GM19397 (cell line): Measurements from ENCODE around the gene IFT52.

Experiments used
- ATAC-seq: cut with Tn5 transposase; IDR thresholded peaks from one replicate; pipeline ENCODE4 v1.9.1; 2021; ENCODE audit warnings: mild to moderate bottlenecking, moderate library complexity; ENCODE audit not compliant: unreplicated experiment

The IFT52 gene

GRCh38 chr20:43590392-43591303 is at the start of gene IFT52:
TSS of gene IFT52 (plus strand) at chr20:43590937. CDS start at chr20:43594699, 3,762 bp downstream.
- peak; percentile 98 for ATAC-seq

- no peak for ATAC-seq
Observed at GRCh38 chr20:43541214-43541613, 49.5 kb upstream of the IFT52 start.

- ATAC-seq: no peak
Observed at GRCh38 chr20:43542161-43542560, 48.6 kb upstream of the IFT52 start.

GRCh38 chr20:43542674-43543073 is 48.1 kb upstream of the IFT52 start:
- ATAC-seq: no peak

DNA sequence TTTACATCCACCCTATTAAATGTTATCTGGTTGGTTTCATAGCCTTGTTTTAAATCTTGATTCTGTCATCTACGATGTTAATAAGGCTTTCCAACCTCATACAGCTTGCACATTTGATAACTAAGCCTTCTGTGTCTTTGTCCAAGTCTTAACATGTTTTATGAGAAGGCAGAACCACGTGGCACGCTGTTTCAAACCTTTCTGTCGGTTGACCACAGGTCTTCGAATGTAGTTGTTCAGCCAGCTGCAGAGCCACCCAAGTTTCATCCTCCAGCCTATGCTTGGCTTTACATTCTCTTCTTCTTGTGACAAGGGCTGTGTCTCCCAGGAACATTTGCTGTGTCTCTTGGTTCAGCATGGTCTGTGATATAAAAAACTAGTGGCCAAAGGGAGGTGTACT is 47.6 kb upstream of the IFT52 start:
- no peak for ATAC-seq

GRCh38 chr20:43544501-43544900 is 46.2 kb upstream of the IFT52 start:
- no peak for ATAC-seq

DNA sequence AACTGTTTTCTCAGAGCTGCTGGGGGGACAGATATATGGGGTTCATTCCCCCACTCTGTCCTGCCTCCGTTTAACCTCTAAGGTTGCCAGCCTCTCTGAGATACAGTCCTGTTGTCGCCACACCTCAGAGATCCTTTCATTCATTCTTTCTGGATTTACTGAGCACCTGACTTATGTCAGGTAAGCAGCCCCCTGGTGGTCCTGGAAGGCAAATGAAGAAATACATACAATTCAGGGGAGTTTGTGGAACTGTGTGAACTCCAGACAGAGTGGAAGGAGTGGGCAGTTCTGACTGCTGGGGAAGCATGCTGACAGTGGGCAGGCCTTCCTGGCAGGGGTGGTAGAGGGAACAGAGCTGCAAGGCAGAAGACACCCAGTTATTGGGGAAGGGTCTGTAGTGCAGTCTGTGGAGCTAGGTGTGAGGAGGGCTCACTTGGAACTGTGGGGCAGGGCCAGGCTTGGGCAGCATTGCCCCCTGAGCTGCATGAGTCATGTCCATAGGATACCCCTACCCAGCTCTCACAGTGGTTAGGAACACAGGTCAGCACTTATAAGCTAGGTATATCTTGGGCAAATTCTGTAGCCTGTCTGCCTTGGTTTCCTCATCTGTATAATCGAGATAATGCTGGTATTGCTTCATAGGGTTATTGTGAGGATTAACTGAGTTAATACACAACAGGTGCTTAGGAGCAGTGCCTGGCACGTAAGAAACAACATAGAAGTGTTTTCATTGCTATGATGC is 44.7 kb upstream of the IFT52 start:
- no peak for ATAC-seq

DNA sequence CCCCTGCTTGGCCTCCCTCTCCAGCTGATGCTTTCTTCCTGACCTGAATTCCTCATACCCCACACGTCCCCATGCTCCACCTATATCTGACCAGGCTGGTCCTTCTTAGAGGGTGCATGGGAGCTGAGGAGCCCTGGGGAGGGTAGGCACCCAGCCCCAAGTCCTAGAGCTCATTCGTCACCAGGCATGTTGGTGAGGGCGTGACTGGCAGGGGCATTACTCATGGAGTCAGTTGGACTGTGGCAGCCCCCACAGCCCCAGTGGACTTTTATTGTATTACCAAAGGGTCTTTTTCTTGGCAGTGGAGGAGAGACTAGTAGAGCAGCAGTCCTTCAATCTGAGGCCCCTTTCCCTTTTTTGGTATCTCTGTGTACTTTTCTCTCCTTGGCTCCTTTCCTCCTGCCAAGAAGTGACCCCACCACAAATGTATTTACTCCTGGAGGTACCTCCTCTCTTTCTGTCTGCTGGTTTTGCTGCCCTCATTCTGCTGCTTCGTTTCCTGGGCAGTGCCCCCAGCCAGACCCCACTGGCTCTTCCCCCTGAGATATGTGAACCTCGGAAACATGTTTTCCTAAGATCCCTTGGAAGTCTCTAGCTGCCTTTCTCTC is 42.4 kb upstream of the IFT52 start:
- no peak for ATAC-seq

GRCh38 chr20:43549416-43550065 is 41.2 kb upstream of the IFT52 start:
- no peak for ATAC-seq

- ATAC-seq: no peak
Observed at GRCh38 chr20:43550456-43550855, 40.3 kb upstream of the IFT52 start.

DNA sequence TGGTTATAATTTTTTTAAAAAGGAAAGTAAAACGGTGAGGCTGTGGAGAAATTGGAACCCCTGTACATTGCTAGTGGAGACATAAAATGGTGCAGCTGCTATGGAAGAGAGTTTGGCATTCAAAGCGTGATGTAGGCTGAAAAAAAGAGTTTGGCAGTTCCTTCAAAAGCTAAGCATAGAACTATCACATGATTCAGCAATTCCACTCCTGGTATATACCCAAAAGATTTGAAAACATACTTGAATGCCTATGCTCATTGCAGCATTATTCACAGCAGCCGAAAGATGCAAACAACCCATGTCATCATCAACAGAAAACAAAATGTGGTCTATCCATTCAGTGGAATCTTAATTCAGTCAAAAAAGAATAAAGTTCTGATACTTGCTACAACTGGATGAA is 36.4 kb upstream of the IFT52 start:
- ATAC-seq: no peak

GRCh38 chr20:43558412-43559146 is 32.2 kb upstream of the IFT52 start, which contains the start of gene SGK2:
TSS of gene SGK2 (plus strand) at chr20:43559027. CDS start at chr20:43566496, 7,469 bp downstream.
- no peak for ATAC-seq

DNA sequence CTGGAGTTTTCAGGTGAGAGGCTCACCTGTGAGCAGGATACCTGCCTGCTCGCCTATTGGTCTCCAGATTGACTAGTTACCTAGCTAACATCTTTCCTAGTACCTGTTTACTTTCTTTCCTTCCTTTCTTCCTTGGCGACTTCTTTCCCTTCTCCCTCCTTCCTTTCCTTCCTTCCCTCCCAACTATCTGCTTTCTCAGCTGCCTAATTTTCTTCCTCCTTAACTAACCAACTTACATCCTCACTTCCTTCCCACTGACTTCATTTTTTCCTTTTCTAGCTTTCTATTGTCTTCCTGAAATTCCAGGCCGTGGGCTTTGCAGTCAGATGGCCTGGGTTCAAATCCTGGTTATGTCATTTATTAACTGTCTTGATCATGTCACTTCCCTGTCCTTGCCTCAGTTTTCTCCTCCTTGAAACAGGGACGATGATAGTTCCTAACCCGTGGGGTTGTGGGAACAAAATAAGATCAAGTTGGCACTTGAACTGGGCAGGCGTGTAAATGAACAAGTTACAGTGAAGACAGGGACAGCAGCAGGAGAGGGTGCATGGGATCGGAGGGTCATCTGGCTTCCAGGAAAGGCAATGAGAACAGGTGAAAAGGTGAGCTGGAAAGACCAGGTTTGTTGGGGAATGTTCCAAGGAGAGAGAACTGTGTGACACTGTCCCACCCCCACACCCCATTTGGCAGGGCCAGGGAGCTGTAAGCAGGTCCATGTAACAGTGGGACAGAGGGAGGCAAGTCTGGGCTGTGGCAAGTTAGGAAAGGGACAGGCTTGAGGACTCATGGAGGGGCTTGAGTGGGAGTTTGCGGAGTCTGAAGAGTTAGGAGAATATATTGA is 31.4 kb upstream of the IFT52 start:
- ATAC-seq: no peak

DNA sequence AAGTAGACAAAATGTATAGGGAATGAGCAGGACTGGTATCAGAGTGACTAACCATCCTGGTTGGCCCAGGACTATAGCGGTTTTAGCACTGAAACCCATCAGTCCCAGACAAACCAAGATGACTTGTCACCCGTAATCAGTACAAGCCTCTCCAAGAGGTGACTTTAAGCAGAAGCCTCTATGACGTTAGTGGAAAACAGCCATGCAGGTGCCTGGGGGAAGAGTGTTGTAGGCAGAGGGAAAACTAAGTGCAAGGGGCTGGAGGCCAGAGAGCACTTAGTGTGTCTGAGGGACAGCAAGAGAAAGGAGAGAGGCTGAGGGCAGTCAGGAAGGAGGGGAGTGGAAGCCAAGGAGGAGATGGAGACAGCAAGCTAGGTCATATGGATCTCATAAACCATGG is 29.8 kb upstream of the IFT52 start:
- ATAC-seq: no peak

DNA sequence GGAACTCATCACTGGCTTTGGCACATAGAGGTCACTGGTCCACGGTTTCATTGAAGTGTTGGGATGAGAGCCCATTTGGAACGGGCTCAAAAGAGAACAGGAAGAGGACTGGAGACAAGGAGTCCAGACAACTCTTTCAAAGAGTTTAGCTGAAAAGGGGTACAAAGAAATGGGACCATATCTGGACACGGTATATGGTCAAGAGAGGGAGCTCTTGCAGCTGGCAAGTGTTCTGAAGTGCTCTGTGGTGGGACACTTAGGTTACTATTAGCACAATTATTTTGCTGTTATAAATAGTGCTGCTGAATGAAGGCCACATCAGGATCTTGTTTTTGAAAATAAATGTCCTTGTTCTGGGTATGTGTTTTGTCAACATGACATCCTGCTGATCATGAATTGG is 27.3 kb upstream of the IFT52 start:
- no peak for ATAC-seq

DNA sequence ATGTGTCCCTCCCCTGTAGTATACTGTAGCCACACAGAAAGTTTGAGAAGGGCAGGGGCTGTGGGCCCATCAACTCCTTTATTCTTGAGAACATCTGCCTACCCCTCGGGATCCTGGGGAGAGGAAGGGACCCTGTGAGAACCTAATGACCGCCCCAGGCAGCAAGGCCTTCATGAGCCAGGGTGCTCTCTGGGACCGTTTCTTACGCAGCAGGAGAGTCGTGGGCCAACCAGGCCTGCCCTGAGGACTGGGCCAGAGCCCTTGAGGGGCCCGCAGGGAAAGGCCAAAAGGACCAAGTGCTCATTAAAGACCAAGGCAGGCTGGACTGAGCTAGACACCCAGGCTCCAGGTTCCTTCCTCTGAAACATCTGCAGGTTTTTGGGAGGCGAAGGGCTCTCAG is 26.7 kb upstream of the IFT52 start:
- no peak for ATAC-seq

DNA sequence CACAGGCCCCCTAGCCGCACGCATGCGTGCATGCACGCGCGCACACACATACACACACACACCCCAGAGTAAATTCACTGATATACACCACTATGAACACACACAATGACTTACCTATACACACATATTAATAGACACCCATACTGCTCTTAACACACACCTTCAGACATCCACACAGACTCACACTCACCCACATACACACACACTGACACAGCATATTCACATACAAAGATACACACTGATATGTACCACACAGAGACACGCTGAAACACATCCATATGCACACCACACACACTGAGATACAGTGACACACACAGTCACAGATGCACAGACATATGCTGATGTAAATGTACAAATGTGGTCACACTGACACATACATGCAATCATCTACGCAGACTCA is 26.3 kb upstream of the IFT52 start:
- no peak for ATAC-seq

DNA sequence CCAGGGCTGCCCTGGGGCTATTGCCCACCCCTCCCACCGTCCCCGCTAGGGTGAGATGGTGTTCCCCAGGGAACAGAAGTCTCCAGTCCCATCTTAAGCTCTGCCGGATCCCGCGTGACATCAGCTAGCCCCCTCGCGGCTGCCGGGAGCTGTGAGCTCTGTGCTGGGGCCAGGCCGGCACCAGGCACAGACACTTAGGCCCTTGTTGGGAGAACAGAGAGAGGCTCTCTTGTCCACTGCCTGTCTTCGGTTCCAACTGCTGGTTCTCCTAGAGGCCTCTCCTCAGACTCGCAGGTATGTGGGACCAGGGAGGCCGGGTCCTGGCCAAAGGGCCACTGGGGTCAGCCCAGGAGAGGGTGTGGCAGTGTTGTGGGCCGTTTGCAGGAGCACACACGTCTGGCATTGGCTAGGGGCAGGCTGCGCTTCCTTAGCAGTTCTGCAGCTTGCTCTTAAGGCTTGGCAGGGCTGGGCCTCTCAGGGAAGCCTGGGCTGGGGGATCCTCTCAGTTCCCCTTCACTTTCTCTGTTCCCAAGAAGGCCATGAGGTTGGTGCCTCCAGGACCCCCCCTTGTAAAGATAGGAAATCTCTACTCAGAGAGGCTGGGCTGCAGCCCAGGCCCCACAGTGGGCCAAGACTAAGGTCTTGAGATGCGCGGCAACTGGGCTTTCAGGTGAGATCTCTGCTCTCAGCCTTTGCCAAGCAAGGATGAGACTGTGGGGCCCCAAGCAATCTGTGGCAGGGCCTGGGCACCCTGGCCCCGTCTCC is 25.6 kb upstream of the IFT52 start:
- no peak for ATAC-seq

- ATAC-seq: no peak
Observed at GRCh38 chr20:43565758-43566104, 25.0 kb upstream of the IFT52 start.
